ENCODE data around the gene ISOC1. TPM values are rescaled to one million over a fixed set of nuclear protein-coding genes. Genes with fewer than 3 reads are reported as not detected.

Gene ISOC1
- total and polyA plus RNA-seq, 2 of the 13 experiments (the other 11 are each of a cell fraction or from before 2014, with no cell fraction given): 25.7 to 51.3 TPM

DNA sequence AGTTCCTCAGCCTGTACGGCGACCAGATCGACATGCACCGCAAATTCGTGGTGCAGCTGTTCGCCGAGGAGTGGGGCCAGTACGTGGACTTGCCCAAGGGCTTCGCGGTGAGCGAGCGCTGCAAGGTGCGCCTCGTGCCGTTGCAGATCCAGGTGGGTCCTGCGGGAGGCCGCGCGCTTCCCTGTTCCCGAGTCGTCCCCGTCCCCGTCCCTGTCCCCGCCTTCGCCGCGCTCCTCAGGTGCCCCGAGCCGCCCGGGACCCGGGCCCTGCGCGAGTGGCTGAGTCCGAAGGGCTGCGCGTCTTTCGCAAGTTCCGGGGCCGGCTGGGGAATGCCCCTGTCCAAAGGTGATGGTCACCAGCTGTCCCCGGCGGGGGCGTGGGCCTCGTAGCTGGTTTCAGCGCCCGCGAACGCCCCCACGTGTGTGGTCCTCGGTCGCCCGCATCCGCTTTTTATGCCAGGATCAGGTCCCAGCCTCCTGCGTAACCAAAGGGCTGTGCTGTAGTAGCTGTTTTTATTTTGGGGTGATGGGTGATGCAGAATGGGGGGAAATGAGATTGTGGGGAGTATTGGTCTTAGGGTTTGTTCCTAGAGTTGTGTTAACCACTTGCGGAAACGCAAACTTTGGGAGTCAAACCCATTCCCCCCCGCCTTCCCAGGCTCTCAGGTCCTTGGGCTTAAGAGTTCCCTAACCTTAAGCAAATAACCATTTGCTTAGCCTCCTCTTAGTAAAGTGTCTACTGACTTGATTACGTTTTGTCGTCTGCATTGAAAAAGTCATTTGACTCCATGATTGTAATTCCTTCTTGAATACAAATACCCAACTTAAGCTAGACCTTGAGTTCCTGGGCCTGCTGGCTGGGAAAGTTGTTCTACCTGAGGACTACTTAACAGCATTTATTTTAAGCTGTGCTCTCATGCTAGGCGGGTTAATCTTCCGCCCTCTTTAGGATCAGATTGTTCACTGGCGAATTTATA, 663 bp downstream of the ISOC1 start (continued):
- TF ChIP-seq, protein P1, sequence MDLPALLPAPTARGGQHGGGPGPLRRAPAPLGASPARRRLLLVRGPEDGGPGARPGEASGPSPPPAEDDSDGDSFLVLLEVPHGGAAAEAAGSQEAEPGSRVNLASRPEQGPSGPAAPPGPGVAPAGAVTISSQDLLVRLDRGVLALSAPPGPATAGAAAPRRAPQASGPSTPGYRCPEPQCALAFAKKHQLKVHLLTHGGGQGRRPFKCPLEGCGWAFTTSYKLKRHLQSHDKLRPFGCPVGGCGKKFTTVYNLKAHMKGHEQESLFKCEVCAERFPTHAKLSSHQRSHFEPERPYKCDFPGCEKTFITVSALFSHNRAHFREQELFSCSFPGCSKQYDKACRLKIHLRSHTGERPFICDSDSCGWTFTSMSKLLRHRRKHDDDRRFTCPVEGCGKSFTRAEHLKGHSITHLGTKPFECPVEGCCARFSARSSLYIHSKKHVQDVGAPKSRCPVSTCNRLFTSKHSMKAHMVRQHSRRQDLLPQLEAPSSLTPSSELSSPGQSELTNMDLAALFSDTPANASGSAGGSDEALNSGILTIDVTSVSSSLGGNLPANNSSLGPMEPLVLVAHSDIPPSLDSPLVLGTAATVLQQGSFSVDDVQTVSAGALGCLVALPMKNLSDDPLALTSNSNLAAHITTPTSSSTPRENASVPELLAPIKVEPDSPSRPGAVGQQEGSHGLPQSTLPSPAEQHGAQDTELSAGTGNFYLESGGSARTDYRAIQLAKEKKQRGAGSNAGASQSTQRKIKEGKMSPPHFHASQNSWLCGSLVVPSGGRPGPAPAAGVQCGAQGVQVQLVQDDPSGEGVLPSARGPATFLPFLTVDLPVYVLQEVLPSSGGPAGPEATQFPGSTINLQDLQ (CRISPR knock-in tag; IDR thresholded peaks at IDR 0.05): no peak
- TF ChIP-seq TBP (CRISPR knock-in tag; IDR thresholded peaks at IDR 0.05) (no peak), RFX5 (IDR thresholded peaks at IDR 0.05; ENCODE audit: low read depth, low read length) (no peak), KLF13 (CRISPR knock-in tag; IDR thresholded peaks at IDR 0.05) (peak; percentile 26; the same call in 1 of the 2 replicates), ZNF724P (CRISPR knock-in tag; IDR thresholded peaks at IDR 0.05; ENCODE audit: borderline replicate concordance) (no peak; the same call in 1 of the 2 replicates), ZNF550 (CRISPR knock-in tag; IDR thresholded peaks at IDR 0.05; ENCODE audit: borderline replicate concordance) (no peak), NCOR1 (IDR thresholded peaks at IDR 0.05; ENCODE audit: borderline replicate concordance, low read length) (peak; percentile 88), KDM5A (IDR thresholded peaks at IDR 0.05; ENCODE audit: borderline replicate concordance, low read length) (peak; percentile 44; the same call in 1 of the 2 replicates), POGZ (CRISPR knock-in tag; IDR thresholded peaks at IDR 0.05) (peak; percentile 96), TGIF2 (CRISPR knock-in tag; IDR thresholded peaks at IDR 0.05) (peak; percentile 83; the same call in 1 of the 2 replicates), ZSCAN22 (CRISPR knock-in tag; IDR thresholded peaks at IDR 0.05) (no peak), ZNF30 (CRISPR knock-in tag; IDR thresholded peaks at IDR 0.05) (no peak), GABPA (IDR thresholded peaks at IDR 0.05; ENCODE audit: low read depth, low read length) (peak; percentile 48), GABPA (CRISPR knock-in tag; IDR thresholded peaks at IDR 0.05; ENCODE audit: low read depth) (peak; percentile 80), NFIC (IDR thresholded peaks at IDR 0.05; ENCODE audit: low read length) (no peak)
- TF ChIP-seq, protein P2, sequence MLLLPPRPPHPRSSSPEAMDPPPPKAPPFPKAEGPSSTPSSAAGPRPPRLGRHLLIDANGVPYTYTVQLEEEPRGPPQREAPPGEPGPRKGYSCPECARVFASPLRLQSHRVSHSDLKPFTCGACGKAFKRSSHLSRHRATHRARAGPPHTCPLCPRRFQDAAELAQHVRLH (CRISPR knock-in tag; IDR thresholded peaks at IDR 0.05; ENCODE audit: borderline replicate concordance, low read depth): no peak
- TF ChIP-seq, protein P3, sequence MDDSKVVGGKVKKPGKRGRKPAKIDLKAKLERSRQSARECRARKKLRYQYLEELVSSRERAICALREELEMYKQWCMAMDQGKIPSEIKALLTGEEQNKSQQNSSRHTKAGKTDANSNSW (CRISPR knock-in tag; IDR thresholded peaks at IDR 0.05; ENCODE audit: borderline replicate concordance): 0 out of 2 replicates have a peak, but pooled peaks have one; percentile 33
- TF ChIP-seq, protein P4, sequence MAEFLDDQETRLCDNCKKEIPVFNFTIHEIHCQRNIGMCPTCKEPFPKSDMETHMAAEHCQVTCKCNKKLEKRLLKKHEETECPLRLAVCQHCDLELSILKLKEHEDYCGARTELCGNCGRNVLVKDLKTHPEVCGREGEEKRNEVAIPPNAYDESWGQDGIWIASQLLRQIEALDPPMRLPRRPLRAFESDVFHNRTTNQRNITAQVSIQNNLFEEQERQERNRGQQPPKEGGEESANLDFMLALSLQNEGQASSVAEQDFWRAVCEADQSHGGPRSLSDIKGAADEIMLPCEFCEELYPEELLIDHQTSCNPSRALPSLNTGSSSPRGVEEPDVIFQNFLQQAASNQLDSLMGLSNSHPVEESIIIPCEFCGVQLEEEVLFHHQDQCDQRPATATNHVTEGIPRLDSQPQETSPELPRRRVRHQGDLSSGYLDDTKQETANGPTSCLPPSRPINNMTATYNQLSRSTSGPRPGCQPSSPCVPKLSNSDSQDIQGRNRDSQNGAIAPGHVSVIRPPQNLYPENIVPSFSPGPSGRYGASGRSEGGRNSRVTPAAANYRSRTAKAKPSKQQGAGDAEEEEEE (CRISPR knock-in tag; IDR thresholded peaks at IDR 0.05; ENCODE audit: borderline replicate concordance): no peak
- TF ChIP-seq, protein P5, sequence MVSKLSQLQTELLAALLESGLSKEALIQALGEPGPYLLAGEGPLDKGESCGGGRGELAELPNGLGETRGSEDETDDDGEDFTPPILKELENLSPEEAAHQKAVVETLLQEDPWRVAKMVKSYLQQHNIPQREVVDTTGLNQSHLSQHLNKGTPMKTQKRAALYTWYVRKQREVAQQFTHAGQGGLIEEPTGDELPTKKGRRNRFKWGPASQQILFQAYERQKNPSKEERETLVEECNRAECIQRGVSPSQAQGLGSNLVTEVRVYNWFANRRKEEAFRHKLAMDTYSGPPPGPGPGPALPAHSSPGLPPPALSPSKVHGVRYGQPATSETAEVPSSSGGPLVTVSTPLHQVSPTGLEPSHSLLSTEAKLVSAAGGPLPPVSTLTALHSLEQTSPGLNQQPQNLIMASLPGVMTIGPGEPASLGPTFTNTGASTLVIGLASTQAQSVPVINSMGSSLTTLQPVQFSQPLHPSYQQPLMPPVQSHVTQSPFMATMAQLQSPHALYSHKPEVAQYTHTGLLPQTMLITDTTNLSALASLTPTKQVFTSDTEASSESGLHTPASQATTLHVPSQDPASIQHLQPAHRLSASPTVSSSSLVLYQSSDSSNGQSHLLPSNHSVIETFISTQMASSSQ (IDR thresholded peaks at IDR 0.05; ENCODE audit: low read depth): no peak
- TF ChIP-seq, protein P5 (CRISPR knock-in tag; IDR thresholded peaks at IDR 0.05; ENCODE audit: borderline replicate concordance): peak; percentile 64; the same call in 1 of the 2 replicates
